GM18951 (cell line): Measurements from ENCODE around the gene EML6.
"Not testable (repeated sequence)": the region's sequence is repeated elsewhere in the genome, so short reads cannot be mapped to it uniquely, and the experiment has no call there.

Experiments used
- POLR2A ChIP-seq: IDR thresholded peaks from 4 replicates; pipeline ENCODE4 v1.6.1; 2011; ENCODE audit warnings: mild to moderate bottlenecking; ENCODE audit not compliant: insufficient read length, insufficient read depth; ENCODE audit errors: extremely low read depth
- in situ Hi-C: fragments of 300-500 bp; cut with MboI; formaldehyde crosslinking; loops from one replicate; pipeline ENCODE4 v1.12.0; 2022; ENCODE audit warnings: low sequenced_read_pairs, mixed read lengths, inconsistent platforms; ENCODE audit not compliant: unreplicated experiment

The EML6 gene

GRCh38 chr2:54969295-54969939 is 246.0 kb downstream of the EML6 start:
- in situ Hi-C loops, result no loop called here
- no peak for TF ChIP-seq POLR2A

- in situ Hi-C loops, result no loop called here
- no peak for TF ChIP-seq POLR2A
Measured at GRCh38 chr2:54969940-54970338, 246.5 kb downstream of the EML6 start.

- in situ Hi-C loops, result no loop called here
- TF ChIP-seq POLR2A, result no peak
Measured at GRCh38 chr2:54975175-54975574, 251.7 kb downstream of the EML6 start.

GRCh38 chr2:54975598-54976492 is 252.4 kb downstream of the EML6 start:
- in situ Hi-C loops, result no loop called here
- no peak for TF ChIP-seq POLR2A

GRCh38 chr2:54977149-54977548 is 253.7 kb downstream of the EML6 start:
- no peak for TF ChIP-seq POLR2A
- in situ Hi-C loops, result no loop called here

GRCh38 chr2:54979321-54980044 is 256.0 kb downstream of the EML6 start:
- in situ Hi-C loops, result no loop called here

GRCh38 chr2:54981385-54981784 is 257.9 kb downstream of the EML6 start:
- in situ Hi-C loops, result no loop called here
- TF ChIP-seq POLR2A, result no peak

More at GRCh38 chr2:54979321-54980044, 256.0 kb downstream of the EML6 start:
- no peak for TF ChIP-seq POLR2A

- in situ Hi-C loops, result no loop called here
- TF ChIP-seq POLR2A, result no peak
Measured at GRCh38 chr2:54983345-54984220, 260.1 kb downstream of the EML6 start.

GRCh38 chr2:54984476-54984875 is 261.0 kb downstream of the EML6 start:
- in situ Hi-C loops, result no loop called here
- no peak for TF ChIP-seq POLR2A

- in situ Hi-C loops, result no loop called here
Measured at GRCh38 chr2:54986264-54986663, 262.8 kb downstream of the EML6 start.

GRCh38 chr2:54988612-54989011 is 265.1 kb downstream of the EML6 start:
- TF ChIP-seq POLR2A, result no peak
- in situ Hi-C loops, result no loop called here

More at GRCh38 chr2:54986264-54986663, 262.8 kb downstream of the EML6 start:
- no peak for TF ChIP-seq POLR2A

GRCh38 chr2:54990694-54991093 is 267.2 kb downstream of the EML6 start:
- in situ Hi-C loops, result not testable (repeated sequence)
